HG03039 (cell line): ENCODE data around the gene DYRK2.
A peak's percentile ranks its signal among the peaks of the same experiment; 100 is the strongest.

ENCODE experiments used
- ATAC-seq: cut with Tn5 transposase; IDR thresholded peaks from one replicate; pipeline ENCODE4 v1.9.1; 2021; ENCODE audit warnings: mild to moderate bottlenecking, moderate library complexity; ENCODE audit not compliant: unreplicated experiment

Gene DYRK2

DNA sequence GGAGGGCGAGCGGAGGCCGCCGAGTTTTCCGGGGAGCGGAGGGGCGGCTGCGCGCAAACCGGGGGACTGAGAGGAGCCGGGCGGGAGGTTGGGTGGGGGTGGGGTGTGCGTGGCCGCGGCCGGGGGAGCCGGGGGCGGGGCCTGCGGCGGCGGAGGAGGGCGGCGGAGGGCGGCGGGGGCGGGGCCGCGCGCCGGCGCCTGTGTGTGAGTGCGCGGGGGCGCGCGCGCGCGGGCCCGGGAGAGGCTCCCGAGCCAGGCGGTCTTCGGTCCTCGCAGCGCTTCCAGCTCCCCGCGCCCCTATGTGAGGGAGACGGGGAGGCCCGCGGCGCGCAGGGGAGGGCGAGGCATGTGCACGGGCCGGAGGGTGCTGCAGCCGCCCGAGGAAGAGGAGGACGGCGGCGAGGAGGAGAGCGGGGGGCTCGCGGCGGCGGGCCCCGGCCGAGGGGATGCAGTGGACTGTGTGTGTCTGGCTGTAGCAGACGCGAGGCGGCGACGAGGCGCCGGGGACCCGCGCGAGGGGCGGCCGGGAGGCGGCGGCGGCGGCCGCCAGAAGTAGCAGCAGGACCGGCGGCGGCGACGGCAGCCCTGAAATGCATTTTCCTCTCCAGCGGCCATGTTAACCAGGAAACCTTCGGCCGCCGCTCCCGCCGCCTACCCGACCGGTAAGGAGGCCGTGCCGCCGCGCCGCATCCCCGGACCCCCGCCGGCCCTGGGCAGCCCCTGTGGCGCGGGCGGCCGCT lies at the start of gene DYRK2:
Gene DYRK2 (plus strand): TSS at position 225 of the 740 bp plus-strand sequence. CDS start 389 bp downstream, at position 614.
- peak; percentile 52 for ATAC-seq

DNA sequence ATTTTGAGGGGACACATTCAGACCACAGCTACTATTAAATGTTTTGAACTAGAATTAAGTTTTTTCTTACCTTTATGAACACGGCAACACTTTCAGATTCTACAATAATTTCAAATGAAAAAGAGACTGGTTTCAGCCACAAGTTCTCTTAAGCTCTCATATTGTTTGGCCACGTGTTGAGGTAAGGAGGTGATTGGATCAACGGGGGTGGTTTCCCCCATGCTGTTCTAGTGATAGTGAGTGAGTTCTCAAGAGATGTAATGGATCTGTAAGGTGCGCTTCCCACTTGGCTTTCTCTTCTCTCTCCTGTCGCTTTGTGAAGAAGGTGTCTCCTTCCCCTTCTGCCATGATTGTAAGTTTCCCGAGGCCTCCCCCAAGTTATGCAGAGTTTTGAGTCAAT lies 48.9 kb upstream of the DYRK2 start:
- no peak for ATAC-seq

DNA sequence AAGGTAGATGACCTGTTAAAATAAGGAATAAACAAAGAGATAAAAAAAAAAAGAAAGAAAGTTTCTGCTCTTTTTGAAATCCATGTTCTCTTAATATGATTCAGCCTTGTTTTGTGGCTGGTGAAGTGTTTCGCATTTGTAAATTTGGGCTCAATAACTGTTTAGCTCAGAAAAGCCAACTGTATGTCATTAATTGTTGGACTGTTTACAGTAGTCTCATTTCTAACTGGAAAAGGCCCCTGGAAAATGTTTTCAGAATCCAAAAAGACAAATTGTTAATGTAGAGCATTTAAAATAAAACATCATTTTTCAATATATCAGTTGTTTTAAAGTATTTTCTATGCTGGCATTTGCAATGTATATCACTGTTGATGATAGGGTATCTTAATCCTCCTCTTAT lies 47.4 kb upstream of the DYRK2 start:
- no peak for ATAC-seq

DNA sequence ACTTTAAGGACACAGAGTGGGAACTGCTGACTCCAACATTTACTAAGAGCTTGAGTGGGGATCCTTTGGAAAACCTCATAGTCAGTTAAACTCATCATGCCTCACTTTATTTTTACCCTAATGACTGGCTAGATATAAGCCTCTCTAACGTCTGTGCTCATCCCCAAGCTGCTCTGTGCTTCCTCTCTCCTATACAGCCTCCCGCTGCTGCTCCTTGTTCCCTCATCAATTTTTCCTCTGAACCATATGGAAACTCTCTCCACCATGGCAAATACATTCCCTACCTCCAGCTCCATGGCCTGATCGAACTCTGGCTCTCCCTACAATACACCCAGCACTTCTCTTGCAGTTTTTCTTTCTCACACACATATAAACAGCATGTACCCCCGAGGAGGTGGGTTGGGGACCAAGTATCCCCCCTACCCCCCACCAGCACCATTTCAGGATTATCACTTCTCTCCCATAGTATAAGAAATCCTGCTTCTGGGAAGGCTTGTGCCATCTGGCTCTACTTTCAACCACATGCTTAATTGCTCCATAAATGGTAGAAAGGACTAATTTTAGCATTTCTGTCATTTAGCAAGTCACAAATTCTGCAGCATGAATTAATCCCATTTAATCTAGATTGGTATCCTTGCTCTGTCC lies 39.2 kb upstream of the DYRK2 start:
- ATAC-seq = no peak

DNA sequence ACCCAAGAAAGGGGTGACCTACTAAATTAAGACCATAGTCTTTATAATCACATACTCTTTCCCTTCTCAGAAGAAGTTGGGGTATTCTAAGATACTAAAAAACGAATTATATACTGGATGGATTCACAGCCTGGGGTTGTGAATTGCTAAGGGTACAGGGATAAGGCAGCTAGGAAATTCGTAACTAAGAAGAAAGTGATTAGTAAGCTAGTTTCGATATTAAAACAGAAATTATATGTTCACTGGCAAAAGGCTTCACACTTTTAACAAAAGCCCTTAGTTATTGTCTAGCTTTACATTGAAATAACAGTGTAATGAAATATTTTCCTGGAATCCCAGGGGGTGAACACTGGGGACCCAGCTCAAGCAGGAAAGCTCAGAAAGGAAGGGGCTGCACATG lies 35.5 kb upstream of the DYRK2 start:
- no peak for ATAC-seq

DNA sequence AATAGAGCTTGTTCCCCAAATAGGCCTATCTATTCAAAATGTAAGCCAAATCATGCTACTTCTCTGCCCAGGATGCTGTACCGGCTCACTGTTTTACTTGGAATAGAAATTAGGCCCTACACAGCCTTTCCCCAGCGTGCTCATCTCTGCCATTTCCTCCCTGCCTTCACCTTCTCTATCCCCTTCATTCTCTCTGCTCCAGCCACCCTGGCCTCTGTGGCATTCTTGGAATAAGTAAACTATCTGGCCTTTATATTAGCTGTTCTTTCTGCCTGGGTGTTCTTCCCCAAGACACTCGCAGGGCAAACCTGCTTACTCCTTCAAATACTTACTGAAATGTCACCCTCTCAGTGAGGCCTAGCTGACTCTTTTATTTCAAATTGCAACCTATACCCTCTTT lies 30.9 kb upstream of the DYRK2 start:
- no peak for ATAC-seq

GRCh38 chr12:67618303-67618702 lies 30.2 kb upstream of the DYRK2 start:
- ATAC-seq = no peak

GRCh38 chr12:67621112-67621511 lies 27.4 kb upstream of the DYRK2 start:
- no peak for ATAC-seq

DNA sequence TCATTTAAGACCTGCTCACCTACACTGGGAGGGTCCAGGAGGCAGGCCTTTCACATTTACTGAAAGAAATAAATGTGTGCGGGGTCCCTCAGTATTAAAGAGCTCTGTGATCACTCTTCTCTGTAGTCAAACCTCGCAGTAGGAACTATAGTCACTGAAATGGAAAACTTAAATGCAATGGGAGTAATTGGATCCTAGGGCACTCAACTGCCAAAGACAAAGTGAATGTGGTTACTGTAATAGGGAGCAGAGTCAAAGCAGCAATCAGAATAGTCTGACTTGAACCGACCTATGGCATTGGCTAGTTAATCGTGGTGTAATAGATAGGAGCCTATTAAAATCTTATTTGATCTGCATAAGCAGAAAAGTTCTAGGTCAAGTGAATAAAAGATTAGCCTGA lies 26.6 kb upstream of the DYRK2 start:
- no peak for ATAC-seq

DNA sequence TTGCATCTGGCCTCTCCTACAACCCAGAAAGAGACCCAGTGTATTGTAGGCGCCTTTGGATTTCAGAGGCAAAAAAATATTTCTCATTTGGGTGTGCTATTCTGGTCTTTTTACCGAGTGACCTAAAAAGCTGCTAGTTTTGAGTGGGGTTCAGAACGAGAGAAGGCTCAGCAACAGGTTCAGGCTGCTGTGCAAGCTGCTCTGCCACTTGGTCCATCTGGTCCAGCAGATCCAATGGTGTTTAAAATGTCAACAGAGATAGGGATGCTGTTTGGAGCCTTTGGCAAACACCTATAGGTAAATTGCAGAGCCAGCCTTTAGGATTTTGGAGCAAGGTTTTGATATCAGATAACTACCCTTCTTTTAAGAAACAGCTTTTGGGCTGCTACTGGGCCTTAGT lies 25.3 kb upstream of the DYRK2 start:
- no peak for ATAC-seq

GRCh38 chr12:67624355-67624754 lies 24.2 kb upstream of the DYRK2 start:
- no peak for ATAC-seq

- ATAC-seq = no peak
Observed at GRCh38 chr12:67625004-67625403, 23.5 kb upstream of the DYRK2 start.

- no peak for ATAC-seq
Observed at GRCh38 chr12:67626156-67626555, 22.4 kb upstream of the DYRK2 start.

DNA sequence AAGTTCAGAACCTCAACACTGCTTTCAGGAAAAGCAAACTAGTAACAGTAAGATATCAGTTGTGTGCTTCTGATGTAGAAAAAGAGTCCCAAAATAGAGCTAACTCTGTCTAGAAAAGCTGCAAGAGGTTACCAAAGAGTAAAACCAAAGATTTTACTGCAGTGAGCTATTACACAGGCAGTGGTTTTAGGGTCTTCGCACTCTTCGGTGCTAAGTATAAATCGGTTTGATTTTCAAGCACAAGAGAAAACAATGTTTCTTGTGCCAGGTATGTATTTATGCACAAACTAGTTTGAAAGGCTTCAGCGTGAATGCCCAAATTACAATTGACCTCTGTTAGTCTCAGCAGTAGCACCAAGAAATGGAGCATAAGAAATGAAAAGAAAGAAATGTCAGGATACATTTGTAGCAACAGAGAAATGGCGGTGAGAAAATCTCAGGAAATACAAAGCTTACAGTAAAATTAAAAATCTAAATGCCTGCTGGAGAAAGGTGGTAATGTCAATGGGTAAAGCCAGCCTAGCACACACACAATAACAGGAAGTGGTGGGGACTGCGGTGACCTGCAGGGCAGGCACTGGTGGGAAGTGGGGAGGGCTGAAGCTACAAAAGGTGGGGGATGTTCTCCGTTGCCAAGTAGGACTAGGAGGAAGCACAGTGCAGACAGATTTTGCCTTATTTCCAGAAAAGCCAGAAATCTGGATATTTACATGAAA lies 18.0 kb upstream of the DYRK2 start:
- peak; percentile 88 for ATAC-seq

DNA sequence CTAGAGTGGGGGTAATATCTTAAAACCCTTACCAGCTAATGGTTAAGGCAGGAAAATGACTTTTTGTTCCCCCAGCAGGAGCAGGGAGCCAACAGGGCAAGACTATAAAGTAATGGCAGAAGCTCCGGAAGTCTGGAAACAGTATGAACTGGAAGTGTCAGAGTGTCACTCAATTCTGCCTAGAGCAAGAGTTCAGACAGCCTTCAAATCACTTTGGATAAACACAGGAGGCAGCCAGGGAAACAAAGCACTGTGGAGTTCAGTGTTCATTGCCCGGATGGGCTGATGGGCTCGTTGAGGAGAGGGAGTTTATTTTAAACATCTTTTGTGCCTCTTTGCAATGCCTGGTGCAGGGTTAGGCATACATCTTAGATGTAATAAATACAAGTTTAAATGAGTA lies 16.5 kb upstream of the DYRK2 start:
- ATAC-seq = no peak

DNA sequence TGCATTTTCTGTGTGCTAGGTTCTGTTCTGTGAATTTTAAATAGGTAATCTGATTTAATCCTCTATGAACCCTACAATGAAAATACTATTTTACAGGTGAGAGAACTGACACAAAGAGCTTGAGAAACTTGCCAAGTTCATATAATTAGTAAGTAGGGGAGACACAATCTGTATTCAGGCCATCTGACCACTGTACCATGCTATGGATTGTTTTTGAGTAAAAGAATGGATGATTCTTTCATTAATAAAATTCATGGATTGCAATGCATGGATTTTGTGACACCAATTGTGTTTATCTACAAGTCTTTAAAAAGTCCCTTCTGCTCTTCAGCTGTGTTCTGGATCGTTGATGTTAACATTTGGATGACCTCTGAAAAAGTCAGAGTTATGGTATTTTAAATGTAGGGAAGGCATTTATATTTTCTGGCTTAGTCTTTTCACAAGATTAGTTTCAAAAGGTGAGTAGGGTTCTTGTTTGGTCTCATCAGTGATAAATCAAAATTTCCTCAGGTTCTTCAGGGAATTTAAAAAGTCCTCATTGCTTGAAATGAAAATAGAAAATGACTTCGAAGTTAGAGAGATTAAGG lies 15.4 kb upstream of the DYRK2 start:
- no peak for ATAC-seq

DNA sequence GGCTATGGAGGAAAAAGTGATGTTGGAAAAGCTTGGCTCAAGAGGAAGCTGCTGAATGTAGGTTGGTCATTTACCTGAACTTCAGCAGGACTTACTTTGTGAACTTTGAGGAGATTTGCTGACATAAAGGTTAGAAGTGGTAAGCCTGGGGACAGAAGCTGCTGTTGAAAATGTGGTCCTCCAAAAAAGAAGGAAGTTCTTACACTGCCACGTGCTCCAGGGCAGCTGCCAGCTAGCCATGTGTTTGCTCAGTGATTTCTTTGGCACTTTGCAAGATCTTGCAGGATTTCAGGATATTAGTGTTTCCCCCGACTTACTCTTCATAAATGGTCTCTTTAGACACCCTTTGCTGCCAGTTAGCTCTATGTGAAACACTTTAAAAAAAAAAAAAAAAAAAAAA lies 14.8 kb upstream of the DYRK2 start:
- no peak for ATAC-seq

DNA sequence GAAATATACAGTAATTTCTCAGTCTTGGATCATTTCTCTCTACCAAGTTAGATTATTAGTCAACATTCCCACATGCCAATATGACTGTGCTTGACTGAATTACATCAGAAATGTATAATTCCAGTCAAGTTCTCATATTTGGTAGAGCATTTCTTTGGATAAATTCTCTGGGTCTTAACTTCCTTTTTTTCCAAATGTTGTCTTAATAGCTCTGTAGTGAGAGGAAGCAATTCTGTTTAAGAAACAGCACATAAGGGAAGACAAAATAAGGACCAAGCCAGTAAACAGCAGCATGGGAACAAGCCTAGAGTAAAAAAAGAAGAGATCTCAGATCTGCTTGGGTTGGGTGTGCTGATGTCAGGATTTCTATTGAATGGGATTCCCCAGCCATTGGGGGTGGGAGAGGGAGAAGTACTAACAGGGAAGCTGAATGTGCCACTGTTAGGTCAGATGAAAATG lies 14.2 kb upstream of the DYRK2 start:
- no peak for ATAC-seq

GRCh38 chr12:67637718-67638117 lies 10.8 kb upstream of the DYRK2 start:
- no peak for ATAC-seq

GRCh38 chr12:67638694-67639093 lies 9.9 kb upstream of the DYRK2 start:
- ATAC-seq = no peak

DNA sequence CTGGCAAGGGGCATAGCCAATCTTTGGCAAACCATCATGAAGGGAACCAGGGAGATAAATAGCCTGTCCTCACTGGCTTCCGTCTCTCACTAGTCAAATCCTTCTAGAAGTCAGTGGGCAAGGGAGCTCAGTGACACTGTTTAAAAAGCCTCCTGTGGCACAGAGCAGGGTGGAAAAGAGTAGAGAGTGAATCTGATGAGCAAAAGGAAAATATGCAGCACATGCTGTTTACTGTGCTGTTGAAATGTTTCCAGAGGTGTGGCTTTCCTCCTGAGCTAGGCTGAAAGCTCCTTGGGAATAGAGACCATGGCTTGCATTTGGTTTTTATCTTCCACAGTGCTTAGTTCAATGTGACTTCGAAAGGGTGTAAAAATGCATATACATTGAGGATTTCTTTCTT lies 7.7 kb upstream of the DYRK2 start:
- ATAC-seq = no peak

- ATAC-seq = no peak
Observed at GRCh38 chr12:67645126-67645525, 3.4 kb upstream of the DYRK2 start.
